Hepatocyte (in vitro differentiated cells): ENCODE results near the gene PPM1F. TPM values are rescaled to one million over a fixed set of nuclear protein-coding genes. Genes with fewer than 3 reads are reported as not detected.

Experiments
- DNase-seq: peaks from one replicate; pipeline ENCODE4 v3.0.0-alpha.2; 2016; ENCODE audit warnings: low spot score
- H2AFZ ChIP-seq: fragments of 200-600 bp; sonication (generic); 2 replicates; pipeline ENCODE4 v1.6.0; 2016; ENCODE audit warnings: antibody characterized with exemption, mild to moderate bottlenecking
- H3K27ac ChIP-seq: fragments of 200-600 bp; sonication (generic); 2 replicates; pipeline ENCODE4 v1.5.1; 2016; ENCODE audit warnings: mild to moderate bottlenecking
- H3K27me3 ChIP-seq: fragments of 200-600 bp; sonication (generic); 2 replicates; pipeline ENCODE4 v1.6.1; 2016
- H3K36me3 ChIP-seq: fragments of 200-600 bp; sonication (generic); replicated peaks from 2 replicates; pipeline ENCODE4 v1.5.1; 2016; ENCODE audit warnings: low read depth; ENCODE audit not compliant: insufficient read depth
- H3K4me1 ChIP-seq: fragments of 200-600 bp; sonication (generic); 2 replicates; pipeline ENCODE4 v1.5.1; 2016; ENCODE audit warnings: mild to moderate bottlenecking, moderate library complexity; ENCODE audit not compliant: insufficient read depth
- H3K4me2 ChIP-seq: fragments of 200-600 bp; sonication (generic); 2 replicates; pipeline ENCODE4 v1.6.0; 2016
- H3K4me3 ChIP-seq: fragments of 200-600 bp; sonication (generic); 2 replicates; pipeline ENCODE4 v1.5.1; 2016; ENCODE audit warnings: mild to moderate bottlenecking
- H3K79me2 ChIP-seq: fragments of 200-600 bp; sonication (generic); 2 replicates; pipeline ENCODE4 v1.6.0; 2017; ENCODE audit warnings: mild to moderate bottlenecking
- H3K9me2 ChIP-seq: fragments of 200-600 bp; sonication (generic); replicated peaks from 2 replicates; pipeline ENCODE4 v1.6.0; 2017; ENCODE audit warnings: mild to moderate bottlenecking; ENCODE audit not compliant: insufficient read depth
- H3K9me3 ChIP-seq: fragments of 200-600 bp; sonication (generic); 2 replicates; pipeline ENCODE4 v1.5.1; 2016; ENCODE audit warnings: low read depth, mild to moderate bottlenecking
- H4K20me1 ChIP-seq: fragments of 200-600 bp; sonication (generic); 2 replicates; pipeline ENCODE4 v1.6.0; 2016; ENCODE audit warnings: mild to moderate bottlenecking; ENCODE audit not compliant: insufficient read depth, poor library complexity, severe bottlenecking
- CTCF ChIP-seq: fragments of 200-600 bp; sonication (generic); IDR thresholded peaks from 2 replicates; pipeline ENCODE4 v1.5.1; 2016; ENCODE audit warnings: antibody characterized with exemption, mild to moderate bottlenecking; ENCODE audit not compliant: poor library complexity
- EZH2 ChIP-seq: fragments of 200-600 bp; sonication (generic); IDR thresholded peaks from 2 replicates; pipeline ENCODE4 v1.6.1; 2016; ENCODE audit warnings: antibody characterized with exemption, mild to moderate bottlenecking, borderline replicate concordance
- EZH2phosphoT487 ChIP-seq: fragments of 200-600 bp; sonication (generic); IDR thresholded peaks from one replicate; pipeline ENCODE4 v1.6.1; 2018; ENCODE audit warnings: antibody characterized with exemption, mild to moderate bottlenecking, low read depth, moderate library complexity; ENCODE audit not compliant: unreplicated experiment, severe bottlenecking
- WGBS: methylation state at CpG from one replicate; pipeline ENCODE4 v1.1.6; 2016; ENCODE audit warnings: low lambda C conversion rate; ENCODE audit errors: missing lambda C conversion rate; 5-methylcytosine and 5-hydroxymethylcytosine counted together
- polyA plus RNA-seq: library from polyadenylated mRNA; unstranded; fragments of >200 nt; fragmentation: Nextera tagmentation; extraction: Ambion mirVana; gene quantifications from 2 replicates; pipeline ENCODE4 v1.2.1, GENCODE V29; 2016
- total RNA-seq: library from RNA; depleted of rRNA; stranded (reverse); fragments of >200 nt; gene quantifications from 2 replicates; pipeline ENCODE4 v1.2.3, GENCODE V29; 2014

The PPM1F gene
- total and polyA plus RNA-seq, 2 experiments from 2014 or later, result 16.1 to 17.8 TPM

DNA sequence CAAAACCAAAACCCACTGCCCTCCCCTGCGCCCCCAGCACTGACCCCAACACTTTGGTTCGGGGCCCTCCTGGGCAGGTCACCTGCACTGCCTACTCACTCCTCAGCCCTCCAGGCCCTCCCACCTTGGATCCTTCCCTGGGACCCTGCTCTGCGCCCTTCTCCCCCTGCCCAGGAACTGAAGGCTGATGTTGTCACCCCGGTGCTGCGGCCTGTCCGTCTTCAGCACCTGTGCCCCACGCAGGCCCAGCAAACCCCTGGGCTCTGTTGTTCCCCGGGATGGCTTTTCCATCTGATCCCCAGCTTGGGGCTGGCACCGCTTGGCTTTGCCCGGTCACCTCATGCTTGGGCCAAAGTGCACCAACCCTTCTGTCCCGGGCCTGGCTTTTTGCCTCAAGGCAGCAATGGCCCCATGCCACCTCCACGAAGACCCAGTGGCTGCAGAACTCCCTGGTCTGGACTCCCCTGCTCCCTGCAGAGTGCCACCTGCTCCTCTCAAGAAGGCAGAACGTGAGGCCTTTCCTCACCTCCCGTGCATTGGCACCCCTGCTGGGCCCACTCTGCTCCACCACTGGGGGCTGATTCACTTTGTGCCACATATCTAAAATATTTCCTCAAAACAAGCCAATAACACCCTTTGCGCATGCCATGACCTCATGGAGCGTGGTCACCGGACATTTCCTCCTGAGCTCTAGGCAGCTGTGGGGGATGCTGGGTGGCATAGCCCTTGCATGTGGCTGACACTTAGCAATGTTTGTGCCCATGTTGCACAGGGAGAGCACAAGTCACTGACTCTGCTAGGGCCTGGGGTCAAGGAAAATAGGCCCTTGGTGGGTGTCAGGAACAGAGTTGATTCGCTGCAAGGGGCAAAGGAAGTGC lies 8.8 kb downstream of the PPM1F start:
- peaks cover 3% of the 10 kb centered on the region for H4K20me1 ChIP-seq
- no peak overlapping the region for H2AFZ ChIP-seq
- no peaks in the 10 kb centered on the region for H3K79me2 ChIP-seq
- no peak overlapping the region for H3K4me3 ChIP-seq
- WGBS, result 97% methylated on average over 17 of the region's 18 CpGs
- H3K9me2 ChIP-seq, result no peaks in the 10 kb centered on the region
- H3K4me2 ChIP-seq, result no peak overlapping the region
- DNase-seq, result no peak
- TF ChIP-seq EZH2phosphoT487, result no peak
- no peak for TF ChIP-seq CTCF
- TF ChIP-seq EZH2, result no peak
- H3K36me3 ChIP-seq, result no peaks in the 10 kb centered on the region
- H3K27ac ChIP-seq, result no peak overlapping the region
- no peaks in the 10 kb centered on the region for H3K4me1 ChIP-seq
- no peaks in the 10 kb centered on the region for H3K9me3 ChIP-seq
- H3K27me3 ChIP-seq, result no peaks in the 10 kb centered on the region

DNA sequence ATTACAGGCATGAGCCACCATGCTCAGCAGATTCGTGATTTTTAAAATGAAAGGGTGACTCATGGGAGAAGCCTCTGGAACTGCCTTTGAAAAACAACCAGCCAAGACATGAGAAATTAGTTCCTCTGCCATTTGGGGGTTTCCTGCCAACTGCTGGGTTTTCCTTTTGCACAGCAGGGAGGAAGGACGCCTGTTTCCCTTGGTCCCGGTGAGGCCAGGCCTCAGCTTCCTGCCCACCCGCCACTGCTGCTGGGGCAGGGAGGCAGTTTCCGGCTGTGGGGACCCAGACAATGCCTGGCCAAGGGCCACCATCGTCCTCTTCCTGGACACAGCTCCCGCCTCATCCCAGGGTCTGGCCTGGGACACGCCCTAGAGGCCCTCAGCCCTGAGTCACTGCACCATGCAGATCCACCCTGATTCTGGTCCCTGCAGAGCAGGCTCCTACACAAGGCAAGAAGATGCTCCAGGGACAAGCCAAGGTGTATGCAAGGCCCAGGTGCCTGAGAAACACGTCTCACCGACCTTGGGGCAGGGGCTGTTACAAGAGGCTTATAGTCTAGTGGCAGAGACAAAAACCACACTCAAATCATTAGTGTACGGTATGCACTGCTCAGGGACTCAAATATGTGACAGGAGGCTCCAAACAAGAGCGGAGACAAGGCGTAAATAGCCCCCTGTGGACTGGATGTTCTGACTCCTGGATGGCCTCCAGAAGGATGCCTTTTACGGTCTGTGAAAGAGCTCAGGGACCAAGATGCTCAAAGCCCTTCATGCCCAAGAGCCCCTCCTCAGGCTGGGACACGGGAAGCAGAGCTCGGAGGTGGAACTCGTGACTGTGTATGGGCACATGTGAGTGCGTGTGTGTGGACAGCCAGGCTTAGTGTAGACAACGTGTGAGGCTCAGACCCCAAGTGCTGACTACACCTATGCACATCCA lies 10.0 kb downstream of the PPM1F start:
- Histone ChIP-seq H3K27ac (no peak overlapping the region), H2AFZ (no peak overlapping the region), H3K4me1 (peaks cover under 1% of the 10 kb centered on the region), H3K4me3 (no peak overlapping the region), H3K79me2 (no peaks in the 10 kb centered on the region), H3K36me3 (no peaks in the 10 kb centered on the region), H3K9me3 (no peaks in the 10 kb centered on the region), H3K4me2 (no peak overlapping the region), H3K27me3 (no peaks in the 10 kb centered on the region), H4K20me1 (peaks cover 3% of the 10 kb centered on the region), H3K9me2 (no peaks in the 10 kb centered on the region)
- TF ChIP-seq EZH2 (no peak), EZH2phosphoT487 (no peak), CTCF (no peak)
- 83% methylated on average over 19 of the region's 19 CpGs for WGBS
- no peak for DNase-seq

DNA sequence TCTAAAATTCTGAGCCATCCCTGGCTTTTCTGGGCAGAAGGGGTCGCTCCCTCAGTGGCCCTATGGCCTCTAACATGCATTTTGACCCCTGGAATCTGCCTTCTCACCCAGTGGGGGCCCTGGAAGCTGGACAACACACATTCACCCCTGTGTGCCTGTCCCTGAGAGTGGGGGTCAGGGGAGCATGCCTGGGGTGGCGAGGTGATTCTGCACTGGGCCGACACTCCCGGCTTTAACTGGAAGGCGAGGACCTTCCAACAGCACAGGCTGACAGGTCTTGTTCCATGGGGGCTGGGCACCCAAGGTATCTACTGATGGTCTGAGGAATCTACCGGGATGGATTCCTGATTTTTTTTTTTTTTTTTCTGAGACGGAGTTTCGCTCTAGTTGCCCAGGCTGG lies 10.7 kb downstream of the PPM1F start:
- TF ChIP-seq EZH2phosphoT487 (no peak), EZH2 (no peak), CTCF (no peak)
- no peaks in the 10 kb centered on the region for H3K9me2 ChIP-seq
- H3K9me3 ChIP-seq, result no peaks in the 10 kb centered on the region
- DNase-seq, result no peak
- H3K27me3 ChIP-seq, result no peaks in the 10 kb centered on the region
- peaks cover 8% of the 10 kb centered on the region for H3K4me1 ChIP-seq
- H3K79me2 ChIP-seq, result no peaks in the 10 kb centered on the region
- no peak overlapping the region for H3K4me2 ChIP-seq
- no peak overlapping the region for H3K4me3 ChIP-seq
- no peak overlapping the region for H3K27ac ChIP-seq
- no peak overlapping the region for H2AFZ ChIP-seq
- H4K20me1 ChIP-seq, result peaks cover under 1% of the 10 kb centered on the region
- H3K36me3 ChIP-seq, result no peaks in the 10 kb centered on the region
- WGBS, result 95% methylated on average over 8 of the region's 8 CpGs
